Measurements from ENCODE around the gene P4HB.

DNA sequence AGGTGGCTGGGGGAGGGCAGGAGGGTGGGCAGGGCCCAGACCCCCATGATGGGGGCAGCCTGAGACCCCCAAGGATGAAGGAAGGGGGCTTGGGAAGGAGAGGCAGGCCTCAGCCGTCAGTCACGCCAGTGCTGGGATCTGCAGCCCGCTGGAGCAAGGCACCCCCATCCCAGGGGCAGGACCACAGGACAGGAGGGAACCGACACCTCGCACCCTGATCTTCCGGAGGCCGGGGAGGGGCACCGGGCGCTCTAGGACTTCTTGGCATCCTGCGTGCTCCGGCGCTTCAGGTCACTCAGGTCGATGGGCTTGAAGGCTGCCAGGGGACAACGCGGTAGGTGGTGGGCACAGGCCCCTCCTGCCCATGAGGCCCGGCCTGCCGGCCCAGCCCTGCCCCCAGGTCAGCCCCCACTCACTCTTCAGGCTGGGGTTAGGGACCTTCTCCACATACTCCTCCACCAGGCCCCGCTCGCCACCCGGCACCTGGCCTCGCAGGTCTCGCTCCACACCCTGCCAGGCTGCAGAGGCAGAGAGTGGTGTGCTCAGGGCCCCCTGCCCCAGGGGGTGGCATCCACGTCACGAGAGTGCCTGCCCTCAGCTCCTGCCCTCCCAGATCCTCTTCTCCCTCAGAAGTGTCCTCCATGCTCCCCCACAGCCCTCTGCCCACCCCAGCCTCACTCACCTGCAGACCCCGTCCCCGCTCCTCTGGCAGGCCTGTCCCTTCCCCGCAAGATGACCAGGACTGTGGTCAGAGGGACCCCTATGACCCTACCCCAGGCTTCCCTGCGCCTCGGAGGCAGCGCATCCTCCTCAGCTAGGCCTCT is 37.1 kb downstream of the P4HB start:
- TF ChIP-seq, protein P1, sequence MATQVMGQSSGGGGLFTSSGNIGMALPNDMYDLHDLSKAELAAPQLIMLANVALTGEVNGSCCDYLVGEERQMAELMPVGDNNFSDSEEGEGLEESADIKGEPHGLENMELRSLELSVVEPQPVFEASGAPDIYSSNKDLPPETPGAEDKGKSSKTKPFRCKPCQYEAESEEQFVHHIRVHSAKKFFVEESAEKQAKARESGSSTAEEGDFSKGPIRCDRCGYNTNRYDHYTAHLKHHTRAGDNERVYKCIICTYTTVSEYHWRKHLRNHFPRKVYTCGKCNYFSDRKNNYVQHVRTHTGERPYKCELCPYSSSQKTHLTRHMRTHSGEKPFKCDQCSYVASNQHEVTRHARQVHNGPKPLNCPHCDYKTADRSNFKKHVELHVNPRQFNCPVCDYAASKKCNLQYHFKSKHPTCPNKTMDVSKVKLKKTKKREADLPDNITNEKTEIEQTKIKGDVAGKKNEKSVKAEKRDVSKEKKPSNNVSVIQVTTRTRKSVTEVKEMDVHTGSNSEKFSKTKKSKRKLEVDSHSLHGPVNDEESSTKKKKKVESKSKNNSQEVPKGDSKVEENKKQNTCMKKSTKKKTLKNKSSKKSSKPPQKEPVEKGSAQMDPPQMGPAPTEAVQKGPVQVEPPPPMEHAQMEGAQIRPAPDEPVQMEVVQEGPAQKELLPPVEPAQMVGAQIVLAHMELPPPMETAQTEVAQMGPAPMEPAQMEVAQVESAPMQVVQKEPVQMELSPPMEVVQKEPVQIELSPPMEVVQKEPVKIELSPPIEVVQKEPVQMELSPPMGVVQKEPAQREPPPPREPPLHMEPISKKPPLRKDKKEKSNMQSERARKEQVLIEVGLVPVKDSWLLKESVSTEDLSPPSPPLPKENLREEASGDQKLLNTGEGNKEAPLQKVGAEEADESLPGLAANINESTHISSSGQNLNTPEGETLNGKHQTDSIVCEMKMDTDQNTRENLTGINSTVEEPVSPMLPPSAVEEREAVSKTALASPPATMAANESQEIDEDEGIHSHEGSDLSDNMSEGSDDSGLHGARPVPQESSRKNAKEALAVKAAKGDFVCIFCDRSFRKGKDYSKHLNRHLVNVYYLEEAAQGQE (tag by site-specific recombination; IDR thresholded peaks at IDR 0.05), result no peak
- TF ChIP-seq, protein P2, sequence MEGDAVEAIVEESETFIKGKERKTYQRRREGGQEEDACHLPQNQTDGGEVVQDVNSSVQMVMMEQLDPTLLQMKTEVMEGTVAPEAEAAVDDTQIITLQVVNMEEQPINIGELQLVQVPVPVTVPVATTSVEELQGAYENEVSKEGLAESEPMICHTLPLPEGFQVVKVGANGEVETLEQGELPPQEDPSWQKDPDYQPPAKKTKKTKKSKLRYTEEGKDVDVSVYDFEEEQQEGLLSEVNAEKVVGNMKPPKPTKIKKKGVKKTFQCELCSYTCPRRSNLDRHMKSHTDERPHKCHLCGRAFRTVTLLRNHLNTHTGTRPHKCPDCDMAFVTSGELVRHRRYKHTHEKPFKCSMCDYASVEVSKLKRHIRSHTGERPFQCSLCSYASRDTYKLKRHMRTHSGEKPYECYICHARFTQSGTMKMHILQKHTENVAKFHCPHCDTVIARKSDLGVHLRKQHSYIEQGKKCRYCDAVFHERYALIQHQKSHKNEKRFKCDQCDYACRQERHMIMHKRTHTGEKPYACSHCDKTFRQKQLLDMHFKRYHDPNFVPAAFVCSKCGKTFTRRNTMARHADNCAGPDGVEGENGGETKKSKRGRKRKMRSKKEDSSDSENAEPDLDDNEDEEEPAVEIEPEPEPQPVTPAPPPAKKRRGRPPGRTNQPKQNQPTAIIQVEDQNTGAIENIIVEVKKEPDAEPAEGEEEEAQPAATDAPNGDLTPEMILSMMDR (tag by site-specific recombination; IDR thresholded peaks at IDR 0.05), result no peak
- no peak for TF ChIP-seq TCF7L2 (IDR thresholded peaks at IDR 0.05; ENCODE audit: borderline replicate concordance, low read depth, low read length)
- no peak for TF ChIP-seq ZSCAN16 (tag by site-specific recombination; IDR thresholded peaks at IDR 0.05)
- TF ChIP-seq ZNF792 (tag by site-specific recombination; IDR thresholded peaks at IDR 0.05), result no peak
- TF ChIP-seq, protein P3, sequence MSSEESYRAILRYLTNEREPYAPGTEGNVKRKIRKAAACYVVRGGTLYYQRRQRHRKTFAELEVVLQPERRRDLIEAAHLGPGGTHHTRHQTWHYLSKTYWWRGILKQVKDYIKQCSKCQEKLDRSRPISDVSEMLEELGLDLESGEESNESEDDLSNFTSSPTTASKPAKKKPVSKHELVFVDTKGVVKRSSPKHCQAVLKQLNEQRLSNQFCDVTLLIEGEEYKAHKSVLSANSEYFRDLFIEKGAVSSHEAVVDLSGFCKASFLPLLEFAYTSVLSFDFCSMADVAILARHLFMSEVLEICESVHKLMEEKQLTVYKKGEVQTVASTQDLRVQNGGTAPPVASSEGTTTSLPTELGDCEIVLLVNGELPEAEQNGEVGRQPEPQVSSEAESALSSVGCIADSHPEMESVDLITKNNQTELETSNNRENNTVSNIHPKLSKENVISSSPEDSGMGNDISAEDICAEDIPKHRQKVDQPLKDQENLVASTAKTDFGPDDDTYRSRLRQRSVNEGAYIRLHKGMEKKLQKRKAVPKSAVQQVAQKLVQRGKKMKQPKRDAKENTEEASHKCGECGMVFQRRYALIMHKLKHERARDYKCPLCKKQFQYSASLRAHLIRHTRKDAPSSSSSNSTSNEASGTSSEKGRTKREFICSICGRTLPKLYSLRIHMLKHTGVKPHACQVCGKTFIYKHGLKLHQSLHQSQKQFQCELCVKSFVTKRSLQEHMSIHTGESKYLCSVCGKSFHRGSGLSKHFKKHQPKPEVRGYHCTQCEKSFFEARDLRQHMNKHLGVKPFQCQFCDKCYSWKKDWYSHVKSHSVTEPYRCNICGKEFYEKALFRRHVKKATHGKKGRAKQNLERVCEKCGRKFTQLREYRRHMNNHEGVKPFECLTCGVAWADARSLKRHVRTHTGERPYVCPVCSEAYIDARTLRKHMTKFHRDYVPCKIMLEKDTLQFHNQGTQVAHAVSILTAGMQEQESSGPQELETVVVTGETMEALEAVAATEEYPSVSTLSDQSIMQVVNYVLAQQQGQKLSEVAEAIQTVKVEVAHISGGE (tag by site-specific recombination; conservative IDR thresholded peaks at IDR 0.05; ENCODE audit: low read depth), result no peak
- no peak for TF ChIP-seq ZNF561 (tag by site-specific recombination; IDR thresholded peaks at IDR 0.05; ENCODE audit: borderline replicate concordance)
- no peak for TF ChIP-seq ZNF768 (tag by site-specific recombination; IDR thresholded peaks at IDR 0.05)
- TF ChIP-seq, protein P4, sequence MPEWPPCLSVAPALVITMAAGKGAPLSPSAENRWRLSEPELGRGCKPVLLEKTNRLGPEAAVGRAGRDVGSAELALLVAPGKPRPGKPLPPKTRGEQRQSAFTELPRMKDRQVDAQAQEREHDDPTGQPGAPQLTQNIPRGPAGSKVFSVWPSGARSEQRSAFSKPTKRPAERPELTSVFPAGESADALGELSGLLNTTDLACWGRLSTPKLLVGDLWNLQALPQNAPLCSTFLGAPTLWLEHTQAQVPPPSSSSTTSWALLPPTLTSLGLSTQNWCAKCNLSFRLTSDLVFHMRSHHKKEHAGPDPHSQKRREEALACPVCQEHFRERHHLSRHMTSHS (tag by site-specific recombination; IDR thresholded peaks at IDR 0.05), result no peak
- no peak for TF ChIP-seq SP2 (tag by site-specific recombination; IDR thresholded peaks at IDR 0.05)
- no peak for TF ChIP-seq ZNF112 (tag by site-specific recombination; IDR thresholded peaks at IDR 0.05)

All from HEK293 (cell line).